Endothelial cell (in vitro differentiated cells): ENCODE results near the gene LRRC19. TPM values are rescaled to one million over a fixed set of nuclear protein-coding genes. Genes with fewer than 3 reads are reported as not detected.

ENCODE experiments used
- DNase-seq: peaks from one replicate; pipeline ENCODE4 v3.0.0; 2021; ENCODE audit warnings: low spot score
- H3K27ac Mint-ChIP-seq: one replicate; pipeline ENCODE4 v1.8.0; 2021; ENCODE audit warnings: mixed read lengths, inconsistent platforms; ENCODE audit not compliant: unreplicated experiment
- H3K27me3 Mint-ChIP-seq: one replicate; pipeline ENCODE4 v1.8.0; 2021; ENCODE audit warnings: mild to moderate bottlenecking, moderate library complexity, mixed read lengths, inconsistent platforms; ENCODE audit not compliant: unreplicated experiment
- H3K36me3 Mint-ChIP-seq: one replicate; pipeline ENCODE4 v1.8.0; 2021; ENCODE audit warnings: mild to moderate bottlenecking, low read depth, mixed read lengths, inconsistent platforms; ENCODE audit not compliant: unreplicated experiment
- H3K4me1 Mint-ChIP-seq: one replicate; pipeline ENCODE4 v1.8.0; 2021; ENCODE audit warnings: mild to moderate bottlenecking, mixed read lengths, inconsistent platforms; ENCODE audit not compliant: unreplicated experiment
- H3K4me3 Mint-ChIP-seq: one replicate; pipeline ENCODE4 v1.8.0; 2021; ENCODE audit warnings: mild to moderate bottlenecking, mixed read lengths, inconsistent platforms; ENCODE audit not compliant: unreplicated experiment
- H3K9me3 Mint-ChIP-seq: one replicate; pipeline ENCODE4 v1.8.0; 2021; ENCODE audit warnings: mixed read lengths, inconsistent platforms; ENCODE audit not compliant: unreplicated experiment
- long read RNA-seq: library from polyadenylated mRNA; unstranded; transcript quantifications from one replicate; pipeline ENCODE4 v2.0.0, GENCODE V29; 2020; ENCODE audit not compliant: unreplicated experiment
- total RNA-seq: library from RNA; stranded (reverse); fragmentation: NEBNext Ultra II Directional; extraction: Animal tissue kit (Norgen Biotek cat#: 25700); gene quantifications from one replicate; pipeline ENCODE4 v1.2.1, GENCODE V29; 2021; ENCODE audit not compliant: unreplicated experiment
- TF ChIP-seq, protein P1 (sequence below): fragments of 200-600 bp; sonication (generic); IDR thresholded peaks from one replicate; pipeline ENCODE4 v1.5.0; 2021; ENCODE audit warnings: antibody characterized with exemption; ENCODE audit not compliant: unreplicated experiment

The LRRC19 gene
- not detected for total RNA-seq
- long read RNA-seq: 0 reads

GRCh38 chr9:27005491-27005890, at the start of gene LRRC19:
TSS of gene LRRC19 (minus strand) at chr9:27005672. CDS start at chr9:26999694, 5,978 bp downstream.
- no peaks in the 10 kb centered on the region for H3K4me1 Mint-ChIP-seq
- no peak for DNase-seq
- H3K9me3 Mint-ChIP-seq: no peaks in the 10 kb centered on the region
- no peak within 1 kb of the TSS for H3K27ac Mint-ChIP-seq
- H3K27me3 Mint-ChIP-seq: no peaks in the 10 kb centered on the region
- no peaks in the 10 kb centered on the region for H3K36me3 Mint-ChIP-seq
- H3K4me3 Mint-ChIP-seq: no peak within 1 kb of the TSS
- TF ChIP-seq, protein P1, sequence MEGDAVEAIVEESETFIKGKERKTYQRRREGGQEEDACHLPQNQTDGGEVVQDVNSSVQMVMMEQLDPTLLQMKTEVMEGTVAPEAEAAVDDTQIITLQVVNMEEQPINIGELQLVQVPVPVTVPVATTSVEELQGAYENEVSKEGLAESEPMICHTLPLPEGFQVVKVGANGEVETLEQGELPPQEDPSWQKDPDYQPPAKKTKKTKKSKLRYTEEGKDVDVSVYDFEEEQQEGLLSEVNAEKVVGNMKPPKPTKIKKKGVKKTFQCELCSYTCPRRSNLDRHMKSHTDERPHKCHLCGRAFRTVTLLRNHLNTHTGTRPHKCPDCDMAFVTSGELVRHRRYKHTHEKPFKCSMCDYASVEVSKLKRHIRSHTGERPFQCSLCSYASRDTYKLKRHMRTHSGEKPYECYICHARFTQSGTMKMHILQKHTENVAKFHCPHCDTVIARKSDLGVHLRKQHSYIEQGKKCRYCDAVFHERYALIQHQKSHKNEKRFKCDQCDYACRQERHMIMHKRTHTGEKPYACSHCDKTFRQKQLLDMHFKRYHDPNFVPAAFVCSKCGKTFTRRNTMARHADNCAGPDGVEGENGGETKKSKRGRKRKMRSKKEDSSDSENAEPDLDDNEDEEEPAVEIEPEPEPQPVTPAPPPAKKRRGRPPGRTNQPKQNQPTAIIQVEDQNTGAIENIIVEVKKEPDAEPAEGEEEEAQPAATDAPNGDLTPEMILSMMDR: no peak

DNA sequence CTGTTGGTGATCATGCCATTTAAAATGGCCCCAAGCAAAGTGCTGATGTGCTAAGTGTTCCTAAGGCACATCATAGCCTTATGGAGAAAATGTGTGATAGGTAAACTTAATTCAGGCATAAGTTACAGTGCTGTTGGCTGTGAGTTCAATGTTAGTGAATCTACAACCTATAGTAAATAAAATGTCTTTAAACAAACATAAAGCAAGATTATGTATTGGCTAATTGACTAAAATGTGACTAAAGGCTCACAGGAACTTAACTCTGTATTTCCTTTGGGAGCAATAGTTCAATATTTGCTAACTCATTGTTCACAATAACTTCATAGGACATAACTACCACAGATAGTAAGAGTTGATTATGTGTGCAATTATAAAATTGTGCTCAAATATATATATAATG, 49.4 kb upstream of the LRRC19 start:
- Mint-ChIP-seq H3K27me3 (peaks cover 3% of the 10 kb centered on the region), H3K4me1 (peaks cover 53% of the 10 kb centered on the region), H3K4me3 (no peak overlapping the region), H3K36me3 (no peaks in the 10 kb centered on the region), H3K27ac (peak overlapping the region; percentile 96), H3K9me3 (peaks cover 3% of the 10 kb centered on the region)
- TF ChIP-seq, protein P1: no peak
- no peak for DNase-seq

DNA sequence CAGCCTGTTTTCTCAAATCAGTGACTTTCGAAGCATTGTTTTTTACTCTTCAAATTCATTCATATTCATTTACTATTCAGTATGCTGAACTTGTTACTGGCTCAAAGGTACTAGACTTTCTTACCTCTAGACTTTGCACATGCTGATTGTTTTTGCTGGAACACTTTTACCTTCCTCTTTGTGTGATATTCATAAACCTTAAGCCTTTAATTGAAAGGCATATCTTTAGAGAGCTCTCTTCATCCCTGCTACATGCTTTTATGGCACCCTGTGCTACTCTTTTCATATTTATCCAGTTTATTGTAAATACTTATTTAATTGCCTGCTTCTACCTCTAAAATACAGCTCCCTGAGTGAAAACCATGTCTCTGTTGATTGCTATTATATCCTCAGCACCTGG, 48.7 kb upstream of the LRRC19 start:
- no peak for DNase-seq
- Mint-ChIP-seq H3K4me1 (peaks cover 48% of the 10 kb centered on the region), H3K4me3 (peak overlapping the region; percentile 33), H3K27ac (peak overlapping the region; percentile 96), H3K27me3 (peaks cover 3% of the 10 kb centered on the region), H3K9me3 (no peaks in the 10 kb centered on the region), H3K36me3 (no peaks in the 10 kb centered on the region)
- TF ChIP-seq, protein P1: no peak

- TF ChIP-seq, protein P1: no peak
- peak; percentile 20 for DNase-seq
- peak overlapping the region; percentile 66 for H3K4me3 Mint-ChIP-seq
- no peaks in the 10 kb centered on the region for H3K9me3 Mint-ChIP-seq
- no peaks in the 10 kb centered on the region for H3K36me3 Mint-ChIP-seq
- H3K27me3 Mint-ChIP-seq: peaks cover 3% of the 10 kb centered on the region
- peaks cover 43% of the 10 kb centered on the region for H3K4me1 Mint-ChIP-seq
- H3K27ac Mint-ChIP-seq: peak overlapping the region; percentile 98
Measured at GRCh38 chr9:27053369-27054022, 48.0 kb upstream of the LRRC19 start.

DNA sequence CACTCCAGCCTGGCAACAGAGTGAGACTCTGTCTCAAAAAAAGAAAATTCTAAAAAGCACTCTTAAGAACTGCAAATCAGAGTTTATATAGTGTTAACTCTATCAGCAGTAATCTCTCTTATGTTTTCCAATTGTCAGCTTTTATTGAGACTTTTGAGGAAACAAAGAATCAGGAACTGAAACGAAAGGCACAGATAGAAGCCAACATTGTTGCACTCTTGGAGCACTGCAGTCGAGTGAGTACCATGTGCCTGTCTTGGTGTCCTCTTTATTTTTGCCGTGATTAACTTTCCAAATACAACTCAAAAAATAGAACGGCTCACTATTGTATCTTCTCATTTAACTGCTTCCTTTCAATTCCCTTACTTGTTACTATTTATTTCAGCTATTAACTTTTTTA, 41.7 kb upstream of the LRRC19 start:
- Mint-ChIP-seq H3K27ac (no peak overlapping the region), H3K27me3 (no peaks in the 10 kb centered on the region), H3K4me3 (no peak overlapping the region), H3K4me1 (peaks cover 21% of the 10 kb centered on the region), H3K36me3 (no peaks in the 10 kb centered on the region), H3K9me3 (no peaks in the 10 kb centered on the region)
- DNase-seq: no peak
- TF ChIP-seq, protein P1: no peak
